GM21526 (cell line): ENCODE measurements around the gene C2orf92.

Experiments used
- ATAC-seq: cut with Tn5 transposase; IDR thresholded peaks from one replicate; pipeline ENCODE4 v1.9.1; 2021; ENCODE audit warnings: moderate library complexity; ENCODE audit not compliant: unreplicated experiment, low FRiP score

Gene C2orf92

DNA sequence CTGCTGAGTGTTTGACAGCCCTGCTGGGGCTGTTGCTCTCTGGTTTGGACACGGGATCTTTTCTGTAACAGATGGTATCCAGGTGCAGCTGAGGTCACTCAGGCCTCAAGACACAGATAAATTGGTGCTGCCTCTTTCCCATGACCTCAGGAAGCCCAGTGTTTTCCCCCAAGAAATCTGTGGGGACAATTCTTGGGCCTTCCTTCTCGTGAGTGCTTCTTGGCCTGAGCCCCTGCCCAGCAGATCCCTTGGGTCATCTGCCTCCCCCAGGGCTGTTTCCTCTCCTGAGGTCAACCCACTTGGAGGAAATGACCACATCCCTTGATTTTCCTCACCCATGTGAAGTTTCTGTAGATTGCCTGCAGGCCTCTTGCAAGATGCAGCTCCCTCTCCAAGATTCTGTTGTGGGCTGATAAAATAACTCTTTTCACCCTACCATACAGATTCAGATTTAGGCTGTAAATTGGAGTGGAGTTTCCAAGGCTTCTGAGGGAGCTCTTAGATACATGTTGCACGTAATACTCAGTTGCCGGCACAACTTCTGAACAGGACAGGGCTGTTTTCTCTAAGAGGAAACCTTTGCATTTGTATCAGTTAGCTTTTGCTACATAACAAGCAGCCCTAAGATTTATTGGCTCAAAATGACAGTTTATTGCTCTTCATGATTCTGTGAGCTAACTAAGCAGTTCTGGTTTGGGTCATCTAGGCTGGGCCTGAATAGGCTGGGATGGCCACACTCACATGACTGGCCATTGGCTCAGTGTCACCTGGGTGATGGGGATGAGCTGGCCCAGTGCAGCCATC, 57.0 kb downstream of the C2orf92 start:
- no peak for ATAC-seq

- no peak for ATAC-seq
These were observed 57.8 kb downstream of the C2orf92 start for GRCh38 chr2:97727296-97727695.

GRCh38 chr2:97728091-97728731, 58.7 kb downstream of the C2orf92 start:
- ATAC-seq: no peak

GRCh38 chr2:97730245-97730644, 60.7 kb downstream of the C2orf92 start:
- ATAC-seq: no peak

DNA sequence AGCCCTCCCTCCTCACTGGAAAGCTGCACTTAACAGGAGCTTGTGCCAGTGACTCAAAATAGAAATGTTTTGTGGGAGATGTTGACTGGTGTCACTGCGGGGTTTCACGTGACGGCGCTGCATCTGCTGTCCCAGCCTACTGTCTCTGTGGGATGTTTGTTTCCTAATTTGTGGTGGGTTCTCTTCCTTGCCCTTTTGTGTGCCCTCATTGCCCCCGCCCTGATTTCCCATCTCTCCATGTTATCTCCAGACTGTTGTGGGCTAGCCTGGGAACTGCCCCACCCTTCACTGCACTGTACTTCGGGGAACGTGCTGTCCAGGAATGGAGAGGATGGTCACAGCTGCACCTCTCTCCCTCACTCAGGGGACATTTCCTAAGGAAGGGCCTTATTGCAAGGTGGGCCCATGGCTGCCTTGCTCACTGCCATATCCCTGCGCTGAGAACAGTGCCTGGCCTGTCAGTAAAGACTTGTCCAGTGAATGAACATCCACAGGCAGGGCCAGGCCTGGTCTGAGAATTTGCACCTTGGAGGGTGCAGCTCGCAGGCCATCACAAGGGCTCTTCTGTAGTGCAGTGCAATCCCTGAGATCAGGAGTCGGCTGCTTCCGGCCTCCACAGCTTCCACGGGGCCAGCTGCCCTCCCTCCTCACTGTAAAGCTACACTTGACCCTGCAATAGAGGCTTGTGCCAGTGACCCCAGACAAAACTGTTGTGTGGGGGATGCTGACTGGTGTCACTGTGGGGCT, 61.9 kb downstream of the C2orf92 start:
- no peak for ATAC-seq

GRCh38 chr2:97732436-97733340, 63.2 kb downstream of the C2orf92 start:
- ATAC-seq: no peak

GRCh38 chr2:97733341-97734035, 64.0 kb downstream of the C2orf92 start:
- no peak for ATAC-seq

DNA sequence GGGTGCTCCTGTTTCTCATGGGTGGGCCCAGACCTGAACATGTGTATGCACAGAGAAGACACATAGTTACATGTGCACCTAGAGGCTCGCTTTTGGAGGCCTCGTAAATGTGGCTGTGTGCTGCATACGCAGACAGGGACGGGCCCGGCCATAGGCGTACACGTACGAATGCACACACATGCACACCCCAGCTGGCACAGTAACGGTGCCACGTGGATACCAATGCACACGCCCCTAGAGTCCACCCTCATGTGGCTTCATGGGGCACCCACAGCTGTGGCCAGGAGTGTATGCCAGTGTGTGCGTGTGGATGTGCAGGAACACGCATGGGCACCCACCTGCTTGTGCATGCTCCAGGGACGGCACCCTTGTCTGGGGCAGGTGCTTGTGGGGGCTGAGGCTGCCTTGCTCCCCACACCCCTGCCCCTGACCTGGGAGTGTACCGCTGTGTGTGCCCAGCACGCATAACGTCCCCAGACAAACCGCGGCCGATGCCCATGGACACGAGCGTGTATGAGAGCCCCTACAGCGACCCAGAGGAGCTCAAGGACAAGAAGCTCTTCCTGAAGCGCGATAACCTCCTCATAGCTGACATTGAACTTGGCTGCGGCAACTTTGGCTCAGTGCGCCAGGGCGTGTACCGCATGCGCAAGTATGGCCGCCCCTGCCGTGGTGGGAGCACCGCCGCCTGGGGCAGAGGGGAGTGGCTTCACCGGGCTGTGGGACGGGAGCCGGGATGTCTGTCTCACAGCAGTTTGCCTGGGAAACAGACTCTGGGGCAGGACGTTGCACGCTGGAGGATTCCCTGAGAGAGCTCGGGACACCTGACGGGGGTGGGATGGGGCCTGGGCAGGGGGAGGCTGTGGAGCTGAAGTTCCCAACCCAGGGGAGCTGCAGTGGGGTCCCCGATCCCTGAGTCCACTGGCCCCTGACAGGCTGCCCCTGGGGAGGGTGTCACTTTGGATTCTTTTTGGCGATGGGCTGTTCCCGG, 64.8 kb downstream of the C2orf92 start:
- ATAC-seq: no peak

DNA sequence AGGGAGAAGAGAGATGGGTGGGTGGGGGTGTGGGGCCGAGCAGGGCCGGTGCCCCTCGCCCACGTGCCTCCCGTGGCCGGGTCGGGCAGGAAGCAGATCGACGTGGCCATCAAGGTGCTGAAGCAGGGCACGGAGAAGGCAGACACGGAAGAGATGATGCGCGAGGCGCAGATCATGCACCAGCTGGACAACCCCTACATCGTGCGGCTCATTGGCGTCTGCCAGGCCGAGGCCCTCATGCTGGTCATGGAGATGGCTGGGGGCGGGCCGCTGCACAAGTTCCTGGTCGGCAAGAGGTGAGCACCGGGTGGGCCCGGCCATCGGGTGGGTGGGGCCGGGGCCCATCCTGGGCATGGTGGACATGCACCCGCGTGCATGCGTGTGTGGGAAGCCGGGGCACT, 65.6 kb downstream of the C2orf92 start:
- no peak for ATAC-seq

GRCh38 chr2:97736185-97736584, 66.7 kb downstream of the C2orf92 start:
- no peak for ATAC-seq

GRCh38 chr2:97736608-97737330, 67.3 kb downstream of the C2orf92 start:
- ATAC-seq: no peak

- no peak for ATAC-seq
These were observed 68.1 kb downstream of the C2orf92 start for GRCh38 chr2:97737421-97738178.

DNA sequence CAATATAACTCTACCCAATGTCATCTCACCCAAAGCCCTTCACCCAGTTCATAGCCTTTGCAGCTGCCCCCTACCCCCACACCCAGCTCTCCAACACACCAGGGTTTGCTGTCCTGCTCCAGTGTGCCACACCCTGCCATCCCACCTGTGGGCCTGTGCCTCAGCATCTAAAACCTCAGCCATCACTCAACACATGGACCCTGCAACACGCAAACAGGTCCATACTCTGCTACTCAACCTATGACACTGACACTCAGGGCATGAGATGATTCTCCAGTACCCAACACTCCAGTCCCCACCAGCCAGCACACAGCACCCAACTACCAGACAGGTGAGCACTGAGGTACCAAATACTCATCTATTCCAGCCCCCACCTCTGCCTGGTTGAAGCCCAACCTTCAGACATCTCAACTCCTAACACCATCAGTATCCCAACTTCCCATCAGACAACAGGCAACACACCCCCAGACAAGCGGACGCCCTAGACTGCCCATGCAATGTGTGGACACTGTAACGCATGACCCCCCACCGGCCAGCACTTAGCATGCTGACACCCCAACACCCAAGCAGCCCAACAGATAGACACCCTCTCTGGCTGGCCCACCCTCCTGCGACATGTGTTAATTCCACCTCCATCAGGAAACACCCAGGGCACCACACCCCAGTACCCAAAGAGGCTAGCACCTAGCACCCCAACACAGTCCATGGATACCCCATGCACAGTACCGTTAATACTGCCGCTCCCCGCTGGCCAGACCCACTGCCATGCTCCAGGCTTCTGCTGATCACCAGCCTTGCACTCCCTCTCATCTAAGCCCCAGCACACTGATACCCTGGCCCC, 68.9 kb downstream of the C2orf92 start:
- ATAC-seq: no peak

- ATAC-seq: no peak
These were observed 69.7 kb downstream of the C2orf92 start for GRCh38 chr2:97739020-97739892.

GRCh38 chr2:97739893-97740245, 70.4 kb downstream of the C2orf92 start:
- no peak for ATAC-seq
